Measurements from ENCODE around the gene CAMK1D.

The CAMK1D gene

DNA sequence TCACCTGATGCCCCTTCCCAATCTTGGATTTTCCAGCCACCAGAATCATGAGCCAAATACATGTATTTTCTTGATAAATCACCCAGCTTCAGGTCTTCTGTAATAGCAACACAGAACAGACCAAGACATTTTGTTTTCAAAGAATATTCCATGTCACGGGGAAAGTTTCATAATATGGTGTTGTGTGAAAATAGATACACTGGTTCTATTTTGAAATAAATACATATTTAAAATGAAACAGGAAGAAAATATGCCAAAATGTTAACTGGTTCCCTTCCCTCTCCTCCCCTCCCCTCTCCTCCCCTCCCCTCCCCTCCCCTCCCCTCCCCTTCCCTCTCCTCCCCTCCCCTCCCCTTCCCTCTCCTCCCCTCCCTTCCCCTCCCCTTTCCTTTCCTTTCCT is 30.3 kb upstream of the CAMK1D start:
- no peaks in the 10 kb centered on the region for H3K36me3 ChIP-seq
- H3K4me3 ChIP-seq, result no peak overlapping the region
- TF ChIP-seq, protein P1, sequence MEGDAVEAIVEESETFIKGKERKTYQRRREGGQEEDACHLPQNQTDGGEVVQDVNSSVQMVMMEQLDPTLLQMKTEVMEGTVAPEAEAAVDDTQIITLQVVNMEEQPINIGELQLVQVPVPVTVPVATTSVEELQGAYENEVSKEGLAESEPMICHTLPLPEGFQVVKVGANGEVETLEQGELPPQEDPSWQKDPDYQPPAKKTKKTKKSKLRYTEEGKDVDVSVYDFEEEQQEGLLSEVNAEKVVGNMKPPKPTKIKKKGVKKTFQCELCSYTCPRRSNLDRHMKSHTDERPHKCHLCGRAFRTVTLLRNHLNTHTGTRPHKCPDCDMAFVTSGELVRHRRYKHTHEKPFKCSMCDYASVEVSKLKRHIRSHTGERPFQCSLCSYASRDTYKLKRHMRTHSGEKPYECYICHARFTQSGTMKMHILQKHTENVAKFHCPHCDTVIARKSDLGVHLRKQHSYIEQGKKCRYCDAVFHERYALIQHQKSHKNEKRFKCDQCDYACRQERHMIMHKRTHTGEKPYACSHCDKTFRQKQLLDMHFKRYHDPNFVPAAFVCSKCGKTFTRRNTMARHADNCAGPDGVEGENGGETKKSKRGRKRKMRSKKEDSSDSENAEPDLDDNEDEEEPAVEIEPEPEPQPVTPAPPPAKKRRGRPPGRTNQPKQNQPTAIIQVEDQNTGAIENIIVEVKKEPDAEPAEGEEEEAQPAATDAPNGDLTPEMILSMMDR (IDR thresholded peaks at IDR 0.05), result no peak
- H3K27me3 ChIP-seq, result no peaks in the 10 kb centered on the region
- intact Hi-C loops (cut with DNase I; ENCODE audit: low total_unique reads), result no loop called here
- H3K27ac ChIP-seq, result no peak overlapping the region
- no peaks in the 10 kb centered on the region for H3K4me1 ChIP-seq
- H3K9me3 ChIP-seq, result no peaks in the 10 kb centered on the region
- no peak for DNase-seq

DNA sequence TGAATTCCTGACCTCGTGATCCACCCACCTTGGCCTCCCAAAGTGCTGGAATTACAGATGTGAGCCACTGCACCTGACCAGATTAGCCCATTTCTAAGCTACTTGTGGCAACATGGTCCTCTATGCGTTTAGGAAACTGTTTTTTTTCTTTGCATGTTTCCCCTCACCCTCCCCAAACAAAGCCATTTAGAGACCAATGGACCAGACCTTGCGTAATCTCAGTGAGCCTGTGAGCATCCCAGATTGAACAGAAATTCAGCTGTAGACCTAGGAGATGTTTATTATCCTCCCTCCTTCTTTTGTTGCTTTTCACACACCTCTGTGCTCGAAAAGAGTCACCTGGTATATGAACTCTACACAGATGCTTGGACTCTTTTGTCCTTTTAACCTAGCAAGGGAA is 28.5 kb upstream of the CAMK1D start:
- Histone ChIP-seq H3K27ac (no peak overlapping the region), H3K4me1 (no peaks in the 10 kb centered on the region), H3K9me3 (no peaks in the 10 kb centered on the region), H3K36me3 (no peaks in the 10 kb centered on the region), H3K27me3 (no peaks in the 10 kb centered on the region), H3K4me3 (no peak overlapping the region)
- intact Hi-C loops (cut with DNase I; ENCODE audit: low total_unique reads), result no loop called here
- no peak for DNase-seq
- TF ChIP-seq, protein P1 (IDR thresholded peaks at IDR 0.05), result no peak

DNA sequence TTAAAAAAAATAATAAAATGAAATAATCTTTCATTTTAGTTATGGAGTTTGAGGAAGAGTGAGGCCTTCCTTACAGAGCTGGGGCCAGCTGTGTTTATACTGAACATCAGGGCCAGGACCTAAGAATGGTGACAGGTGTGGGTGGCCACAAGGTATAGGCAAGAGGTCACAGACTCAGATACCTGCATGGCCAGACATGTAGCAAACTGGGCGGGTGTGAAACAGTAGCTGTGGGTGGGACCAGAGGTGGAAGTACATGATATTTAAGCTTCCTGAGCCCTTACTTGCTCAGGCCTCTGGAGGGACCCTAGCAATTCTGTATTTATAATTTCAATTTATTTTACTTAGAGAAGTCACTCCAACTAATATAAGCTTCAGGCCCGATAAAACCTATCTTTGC is 27.7 kb upstream of the CAMK1D start:
- H3K27ac ChIP-seq, result no peak overlapping the region
- no peaks in the 10 kb centered on the region for H3K9me3 ChIP-seq
- no peaks in the 10 kb centered on the region for H3K4me1 ChIP-seq
- no peak overlapping the region for H3K4me3 ChIP-seq
- DNase-seq, result no peak
- no peaks in the 10 kb centered on the region for H3K27me3 ChIP-seq
- TF ChIP-seq, protein P1 (IDR thresholded peaks at IDR 0.05), result no peak
- intact Hi-C loops (cut with DNase I; ENCODE audit: low total_unique reads), result no loop called here
- H3K36me3 ChIP-seq, result no peaks in the 10 kb centered on the region

DNA sequence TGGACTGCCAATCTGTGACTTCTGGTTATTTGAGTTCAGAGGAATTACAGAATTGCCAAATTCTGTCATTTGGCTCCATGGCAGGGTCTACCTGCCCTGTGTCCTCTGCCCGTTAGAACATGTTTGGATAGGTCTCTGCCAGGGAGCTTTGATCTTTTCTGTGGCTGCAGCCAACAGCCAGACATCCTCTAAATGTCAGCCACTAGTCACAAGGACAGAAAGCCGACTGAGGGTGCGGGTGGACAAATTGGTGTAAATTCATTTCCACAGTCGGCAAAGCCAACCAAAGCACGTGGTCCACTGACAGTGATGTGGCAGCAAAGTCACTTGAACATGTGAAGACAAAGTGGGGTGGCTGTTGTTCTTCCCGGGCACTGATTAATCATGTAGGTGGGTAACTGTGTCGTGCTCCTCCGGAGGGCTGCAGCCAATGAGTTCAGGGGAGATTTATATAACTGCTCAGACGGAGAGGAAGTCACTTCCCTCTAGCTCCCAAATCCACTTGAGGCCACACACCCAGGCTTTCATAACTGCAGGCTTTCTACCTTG is 26.7 kb upstream of the CAMK1D start:
- H3K27ac ChIP-seq, result no peak overlapping the region
- TF ChIP-seq, protein P1 (IDR thresholded peaks at IDR 0.05), result no peak
- DNase-seq, result no peak
- no peaks in the 10 kb centered on the region for H3K9me3 ChIP-seq
- intact Hi-C loops (cut with DNase I; ENCODE audit: low total_unique reads), result no loop called here
- H3K4me1 ChIP-seq, result no peaks in the 10 kb centered on the region
- no peaks in the 10 kb centered on the region for H3K27me3 ChIP-seq
- no peak overlapping the region for H3K4me3 ChIP-seq
- H3K36me3 ChIP-seq, result no peaks in the 10 kb centered on the region

DNA sequence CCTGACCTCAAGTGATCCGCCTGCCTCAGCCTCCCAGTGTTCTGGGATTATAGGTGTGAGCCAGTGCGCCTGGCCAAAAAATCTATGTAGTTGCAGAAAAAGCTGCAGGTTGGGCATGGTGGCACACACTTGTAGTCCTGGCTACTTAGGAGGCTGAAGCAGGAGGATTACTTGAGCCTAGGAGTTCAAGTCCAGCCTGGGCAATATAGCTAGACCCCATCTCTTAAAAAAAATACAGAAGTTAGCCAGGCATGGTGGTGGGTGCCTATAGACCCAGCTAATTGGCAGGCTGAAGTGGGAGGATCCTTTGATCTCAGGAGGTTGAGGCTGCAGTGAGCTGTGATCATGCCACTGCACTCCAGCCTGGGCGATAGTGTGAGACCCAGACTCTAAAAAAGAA is 24.8 kb upstream of the CAMK1D start:
- no peak overlapping the region for H3K27ac ChIP-seq
- no peaks in the 10 kb centered on the region for H3K4me1 ChIP-seq
- no peak overlapping the region for H3K4me3 ChIP-seq
- H3K9me3 ChIP-seq, result no peaks in the 10 kb centered on the region
- no peak for DNase-seq
- no peaks in the 10 kb centered on the region for H3K36me3 ChIP-seq
- H3K27me3 ChIP-seq, result no peaks in the 10 kb centered on the region
- intact Hi-C loops (cut with DNase I; ENCODE audit: low total_unique reads), result no loop called here
- TF ChIP-seq, protein P1 (IDR thresholded peaks at IDR 0.05), result no peak

DNA sequence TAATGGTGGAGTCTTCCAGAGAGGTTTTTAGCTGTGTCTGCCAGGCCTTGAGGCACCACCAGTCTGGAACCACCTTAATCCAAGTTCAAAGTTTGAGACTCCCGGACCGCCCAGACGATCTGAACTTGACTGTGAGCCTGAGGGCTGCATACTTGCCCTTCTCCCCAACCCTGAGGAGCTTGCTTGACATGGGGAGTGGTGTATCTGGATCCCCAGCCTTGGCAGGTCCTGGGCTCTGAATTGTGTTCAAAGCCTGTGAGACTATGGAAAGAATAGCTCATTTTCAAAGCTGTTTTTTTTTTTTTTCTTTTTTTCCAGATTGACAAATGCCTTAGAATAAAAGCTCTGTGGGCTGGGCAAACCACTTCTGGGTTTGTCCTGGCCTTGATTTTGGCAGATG is 22.3 kb upstream of the CAMK1D start:
- H3K4me1 ChIP-seq, result no peaks in the 10 kb centered on the region
- no peak overlapping the region for H3K27ac ChIP-seq
- H3K27me3 ChIP-seq, result no peaks in the 10 kb centered on the region
- H3K9me3 ChIP-seq, result no peaks in the 10 kb centered on the region
- H3K4me3 ChIP-seq, result no peak overlapping the region
- H3K36me3 ChIP-seq, result no peaks in the 10 kb centered on the region
- no peak for DNase-seq
- intact Hi-C loops (cut with DNase I; ENCODE audit: low total_unique reads), result no loop called here
- TF ChIP-seq, protein P1 (IDR thresholded peaks at IDR 0.05), result no peak
